Stimulated activated CD4-positive, alpha-beta T cell treated with anti-CD3 and anti-CD28 coated beads, TNF-alpha, amount 100 ng/mL, for 1 hour (primary cell): Measurements from ENCODE around the gene VPS9D1.

Experiments used
- DNase-seq, 3 donors: peaks; one replicate each; pipeline ENCODE4 v3.0.0-alpha.2; 2020; ENCODE audit warnings: low read depth in 3 of 3, low spot score in 1 of 3

Gene VPS9D1

DNA sequence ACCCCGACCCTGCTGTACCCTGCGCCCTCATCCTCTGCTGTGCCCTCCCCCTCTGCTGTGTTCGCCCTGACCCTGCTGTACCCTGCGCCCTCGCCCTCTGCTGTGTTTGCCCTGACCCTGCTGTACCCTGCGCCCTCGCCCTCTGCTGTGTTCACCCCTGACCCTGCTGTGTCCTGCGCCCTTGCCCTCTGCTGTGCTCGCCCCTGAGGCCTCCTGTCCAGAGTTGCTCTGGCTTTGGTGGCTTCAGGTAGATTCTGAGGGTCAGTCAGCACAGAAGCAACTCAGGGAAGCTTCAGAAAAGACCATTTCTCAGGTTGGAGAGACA is 12.2 kb upstream of the VPS9D1 start:
- no peak for DNase-seq

DNA sequence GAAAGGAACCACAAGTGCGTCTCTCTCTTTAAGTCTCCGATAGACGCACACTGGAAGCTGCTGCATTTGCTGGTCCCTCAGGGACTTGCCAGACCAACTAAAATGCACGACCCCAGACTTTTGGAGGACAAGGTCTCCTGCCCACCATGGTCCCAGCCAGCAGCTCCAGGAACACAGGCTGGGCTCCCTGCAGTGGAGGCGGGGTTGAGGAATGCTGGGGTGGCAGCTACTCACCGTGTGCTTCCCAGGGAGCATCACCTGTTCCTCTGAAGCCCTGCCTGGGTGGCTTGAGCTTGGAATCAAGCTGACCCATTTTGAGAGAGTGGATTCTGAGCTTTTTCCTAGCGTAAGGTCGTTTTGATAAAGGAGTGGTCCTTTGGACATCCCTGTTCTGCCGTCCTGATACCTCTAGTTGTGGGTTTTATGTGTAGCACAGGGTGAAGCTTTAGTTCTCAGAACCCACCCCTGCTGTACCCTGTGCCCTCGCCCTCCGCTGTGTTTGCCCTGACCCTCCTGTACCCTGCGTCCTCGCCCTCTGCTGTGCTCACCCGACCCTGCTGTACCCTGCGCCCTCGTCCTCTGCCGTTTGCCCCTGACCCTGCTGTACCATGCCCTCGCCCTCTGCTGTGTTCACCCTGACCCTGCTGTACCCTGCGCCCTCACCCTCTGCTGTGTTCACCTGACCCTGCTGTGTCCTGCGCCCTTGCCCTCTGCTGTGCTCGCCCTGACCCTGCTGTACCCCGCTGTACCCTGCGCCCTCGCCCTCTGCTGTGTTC is 11.6 kb upstream of the VPS9D1 start:
- DNase-seq: no peak

DNA sequence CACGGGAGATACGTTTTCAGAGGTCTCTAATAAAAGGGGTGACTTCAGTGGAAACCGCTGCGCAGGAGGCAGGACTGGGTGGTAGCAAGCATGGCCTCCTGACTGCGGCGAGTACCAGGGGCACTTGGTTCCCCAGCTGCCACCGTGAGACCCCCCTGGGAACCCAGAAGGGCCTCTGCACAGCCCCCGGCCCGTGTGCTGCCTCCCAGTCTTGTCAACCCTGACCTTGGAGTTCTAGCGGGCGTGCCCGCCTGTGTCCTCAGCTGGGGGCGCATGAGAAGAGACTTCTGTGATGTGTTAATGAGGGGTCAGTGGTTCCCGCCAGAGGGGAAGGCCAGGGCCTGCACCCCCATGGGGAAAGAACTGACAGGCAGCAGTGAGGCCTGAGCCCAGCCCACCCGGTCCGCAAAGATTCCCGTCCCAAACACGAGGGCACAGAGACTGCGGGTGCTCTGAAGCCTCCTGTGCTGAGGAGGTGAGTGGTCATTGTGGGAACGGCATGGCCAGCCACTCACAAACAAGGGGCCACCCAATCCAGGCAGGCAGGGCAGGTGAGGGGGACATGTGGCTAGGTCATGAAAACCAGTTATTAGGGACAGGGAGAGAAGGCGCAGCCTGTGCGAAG is 10.0 kb upstream of the VPS9D1 start:
- no peak for DNase-seq

DNA sequence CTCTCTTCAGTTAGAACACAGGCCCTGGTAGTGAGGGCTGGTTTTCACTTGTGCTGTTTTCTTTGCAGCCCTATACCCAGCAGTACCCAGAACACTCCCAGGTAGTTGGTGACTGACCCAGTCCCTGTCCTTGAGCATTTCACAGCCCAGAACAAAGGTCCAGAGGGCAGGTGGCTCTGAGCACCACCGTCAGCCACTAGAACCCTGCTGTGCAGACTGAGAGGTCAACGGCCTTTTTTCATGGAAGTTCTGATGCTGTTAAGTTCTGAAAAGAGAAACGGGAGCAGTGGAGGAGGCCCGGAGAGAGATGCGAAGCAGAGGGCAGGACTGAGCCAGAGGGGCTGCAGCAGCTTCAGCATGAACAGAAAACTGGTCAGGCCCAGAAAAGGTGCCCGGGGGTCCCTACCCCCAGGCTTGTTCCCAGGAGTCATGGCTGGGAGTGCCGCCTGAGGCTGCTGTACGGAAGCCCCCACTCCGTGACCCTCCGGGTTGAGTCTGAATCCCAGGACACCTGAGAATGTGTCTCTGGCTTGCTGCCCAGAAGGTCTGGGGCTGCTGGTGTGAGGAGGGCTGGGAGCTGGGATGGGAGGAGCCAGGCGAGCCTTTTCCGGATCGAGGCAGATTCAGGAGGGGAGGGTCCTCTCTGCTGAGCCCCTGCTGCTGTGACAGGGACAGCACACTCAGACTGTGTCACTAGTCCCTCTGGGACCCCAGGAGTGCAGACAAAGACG is 9.3 kb upstream of the VPS9D1 start:
- no peak for DNase-seq

DNA sequence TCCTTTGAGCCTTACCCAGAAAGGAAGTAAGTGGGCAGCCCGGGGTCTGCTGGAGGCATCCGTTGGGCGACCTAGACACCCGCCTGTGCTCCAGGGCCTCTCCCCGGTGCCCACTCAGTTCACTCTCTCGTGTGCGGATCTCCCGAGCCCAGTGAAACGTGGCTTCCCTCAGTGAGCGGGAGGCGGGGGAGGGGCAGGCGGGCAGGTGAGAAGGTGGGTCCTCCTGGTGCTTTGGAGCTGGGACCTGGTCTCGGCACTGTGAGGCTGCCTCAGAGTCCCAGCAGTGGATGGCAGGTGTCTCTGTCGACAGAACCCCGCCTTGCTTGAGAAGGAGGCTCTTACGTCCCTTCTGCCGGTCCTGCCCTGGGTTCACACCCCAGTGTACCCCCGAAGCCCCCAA is 8.6 kb upstream of the VPS9D1 start:
- no peak for DNase-seq

DNA sequence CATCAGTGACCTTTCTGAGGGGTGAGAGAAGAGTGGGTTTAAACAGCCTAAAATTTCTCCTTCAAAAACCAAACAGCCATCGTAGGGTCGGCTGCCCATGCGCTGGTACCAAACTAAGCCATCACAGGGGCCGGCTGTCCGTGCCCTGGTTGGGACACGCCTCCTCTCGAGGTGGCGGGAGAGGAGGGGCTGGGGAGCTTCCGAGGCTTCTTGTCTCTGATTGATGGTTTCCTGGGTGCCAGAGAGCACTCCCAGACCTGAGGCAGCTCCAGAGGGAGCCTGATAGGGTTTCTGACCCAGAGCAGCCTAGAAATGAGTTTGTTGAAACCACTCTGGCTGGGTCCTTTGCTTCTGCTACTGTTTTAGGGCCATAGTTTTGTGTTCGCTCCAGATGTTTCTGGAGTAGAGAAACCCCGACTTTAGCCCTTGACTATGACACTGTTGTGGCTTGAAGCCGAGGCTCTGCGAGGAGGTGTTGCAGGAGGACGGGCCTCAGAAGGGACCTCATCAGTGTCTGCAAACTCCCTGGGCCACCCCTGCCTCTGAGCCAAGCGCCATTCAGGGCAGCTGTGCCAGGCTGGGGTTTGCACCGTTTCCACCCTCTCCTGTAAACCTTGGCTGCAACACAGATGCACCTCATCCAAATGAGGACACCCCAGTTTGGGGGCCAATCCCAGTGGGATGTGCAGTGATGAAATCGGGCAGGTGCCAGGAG is 6.9 kb upstream of the VPS9D1 start:
- DNase-seq: no peak

DNA sequence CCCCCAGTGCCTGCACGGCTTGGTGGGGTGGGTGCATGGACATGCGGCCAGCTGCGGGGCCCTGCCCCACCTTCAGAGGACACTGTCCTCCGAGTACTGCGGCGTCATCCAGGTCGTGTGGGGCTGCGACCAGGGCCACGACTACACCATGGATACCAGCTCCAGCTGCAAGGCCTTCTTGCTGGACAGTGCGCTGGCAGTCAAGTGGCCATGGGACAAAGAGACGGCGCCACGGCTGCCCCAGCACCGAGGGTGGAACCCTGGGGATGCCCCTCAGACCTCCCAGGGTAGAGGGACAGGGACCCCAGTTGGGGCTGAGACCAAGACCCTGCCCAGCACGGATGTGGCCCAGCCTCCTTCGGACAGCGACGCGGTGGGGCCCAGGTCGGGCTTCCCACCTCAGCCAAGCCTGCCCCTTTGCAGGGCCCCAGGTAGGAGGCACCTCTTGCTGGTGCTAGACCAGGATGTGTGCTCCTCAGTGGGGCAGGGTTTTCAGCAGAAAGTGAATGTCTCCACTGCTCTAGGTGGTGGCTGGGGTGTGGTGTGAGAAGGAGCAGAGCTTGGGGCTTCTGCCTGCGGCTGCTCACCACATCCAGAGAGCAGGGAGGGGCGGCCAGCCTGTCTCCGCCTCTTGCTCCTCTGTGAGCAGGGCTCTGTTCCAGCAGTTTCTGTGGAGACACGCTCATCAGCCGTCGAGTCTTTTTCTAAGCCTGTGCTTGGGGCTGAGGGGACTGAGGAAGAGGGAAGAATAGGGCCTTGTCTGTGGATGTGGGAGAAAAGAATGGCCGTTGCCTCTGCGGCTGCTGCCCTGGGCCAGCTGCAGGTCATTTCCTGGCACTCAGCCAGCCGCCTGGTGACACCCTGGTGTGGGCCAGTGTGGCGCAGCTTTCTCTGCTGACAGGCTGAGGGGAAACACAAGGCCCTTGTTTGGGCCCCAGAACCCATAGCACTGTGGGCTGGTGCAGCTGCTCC is 2.9 kb upstream of the VPS9D1 start:
- DNase-seq: peak in 2 of 3 donors; percentile 40 to 54

DNA sequence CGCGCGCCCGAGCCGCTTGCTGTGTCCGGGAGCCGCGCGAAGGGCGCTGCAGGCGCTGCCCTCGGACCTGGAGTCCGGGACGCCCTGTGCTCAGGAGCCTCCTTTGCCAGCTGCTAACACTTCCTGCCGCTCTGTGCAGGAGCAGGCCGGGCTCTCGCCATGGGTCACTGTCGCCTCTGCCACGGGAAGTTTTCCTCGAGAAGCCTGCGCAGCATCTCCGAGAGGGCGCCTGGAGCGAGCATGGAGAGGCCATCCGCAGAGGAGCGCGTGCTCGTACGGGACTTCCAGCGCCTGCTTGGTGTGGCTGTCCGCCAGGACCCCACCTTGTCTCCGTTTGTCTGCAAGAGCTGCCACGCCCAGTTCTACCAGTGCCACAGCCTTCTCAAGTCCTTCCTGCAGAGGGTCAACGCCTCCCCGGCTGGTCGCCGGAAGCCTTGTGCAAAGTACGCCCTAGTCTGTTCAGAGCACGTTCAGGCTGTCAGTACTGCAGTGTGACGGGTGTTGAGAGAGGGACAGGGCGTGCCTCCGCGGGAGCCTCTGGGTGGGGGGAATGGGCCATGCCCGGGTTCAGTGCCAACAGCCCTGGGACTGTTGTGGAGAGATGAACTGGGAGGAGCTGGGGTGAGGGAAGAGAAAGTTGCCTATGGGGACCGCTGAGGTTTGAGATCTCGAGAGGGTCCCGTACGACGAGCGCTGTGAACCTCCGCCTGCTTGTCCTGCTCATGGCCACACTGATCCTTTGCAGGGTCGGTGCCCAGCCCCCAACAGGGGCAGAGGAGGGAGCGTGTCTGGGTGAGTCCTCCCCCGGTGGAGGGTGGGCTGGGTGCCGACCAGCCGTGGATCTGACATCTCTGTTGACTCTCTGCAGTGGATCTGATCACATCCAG is 1.9 kb upstream of the VPS9D1 start:
- DNase-seq: peak; percentile 42 to 69 (median 44)

DNA sequence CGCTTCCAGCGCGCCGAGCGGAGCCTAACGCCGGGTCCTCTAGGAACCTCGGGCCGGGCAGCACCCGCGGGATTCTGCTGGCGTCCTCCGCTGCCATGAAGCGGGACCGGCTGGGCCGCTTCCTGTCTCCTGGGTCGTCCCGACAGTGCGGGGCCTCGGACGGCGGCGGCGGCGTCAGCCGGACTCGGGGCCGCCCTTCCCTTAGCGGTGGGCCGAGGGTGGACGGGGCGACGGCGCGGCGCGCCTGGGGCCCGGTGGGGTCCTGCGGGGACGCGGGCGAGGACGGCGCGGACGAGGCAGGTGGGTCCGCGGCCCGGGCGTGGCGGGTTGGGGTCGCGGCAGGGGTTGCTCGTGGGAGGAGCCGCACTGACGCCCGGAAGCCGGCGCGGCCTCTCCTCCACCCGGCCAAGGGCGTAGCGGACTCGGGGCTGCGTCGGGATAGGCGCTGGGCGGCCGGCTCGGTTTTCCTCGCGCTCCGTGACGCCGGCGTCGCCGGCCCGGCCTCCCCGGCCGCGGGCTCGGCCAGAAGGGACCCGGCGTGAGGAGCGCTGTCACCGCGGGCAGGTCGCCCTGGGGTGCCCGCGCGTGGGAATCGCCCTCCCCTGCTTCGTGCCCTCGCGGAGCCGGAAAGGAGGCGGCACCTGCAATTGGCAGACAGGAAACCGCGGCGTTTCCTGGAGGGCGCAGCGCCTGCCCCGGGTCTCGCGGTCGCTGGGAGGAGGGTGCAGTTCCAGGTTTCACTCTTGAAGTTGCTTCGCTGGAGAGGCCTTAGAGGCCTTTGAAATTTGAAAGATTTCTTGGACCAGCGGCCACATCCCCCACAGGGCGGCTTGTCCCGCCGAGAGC is 1.1 kb upstream of the VPS9D1 start:
- peak; percentile 64 to 77 (median 77) for DNase-seq

DNA sequence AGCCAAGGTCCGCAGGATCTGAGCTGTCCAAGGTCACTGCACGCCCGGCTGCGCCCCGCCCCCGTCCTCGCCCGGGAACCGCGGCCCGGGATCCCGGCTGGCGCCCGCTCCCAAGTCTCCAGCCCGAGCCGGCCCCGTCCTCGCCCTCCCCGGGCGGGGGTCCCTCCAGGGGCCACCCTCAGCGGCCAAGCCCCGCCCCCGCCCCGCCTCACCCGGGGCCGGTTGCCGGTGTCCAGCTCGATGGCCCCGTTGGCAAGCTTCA is 216 bp downstream of the VPS9D1 start:
- DNase-seq: no peak

DNA sequence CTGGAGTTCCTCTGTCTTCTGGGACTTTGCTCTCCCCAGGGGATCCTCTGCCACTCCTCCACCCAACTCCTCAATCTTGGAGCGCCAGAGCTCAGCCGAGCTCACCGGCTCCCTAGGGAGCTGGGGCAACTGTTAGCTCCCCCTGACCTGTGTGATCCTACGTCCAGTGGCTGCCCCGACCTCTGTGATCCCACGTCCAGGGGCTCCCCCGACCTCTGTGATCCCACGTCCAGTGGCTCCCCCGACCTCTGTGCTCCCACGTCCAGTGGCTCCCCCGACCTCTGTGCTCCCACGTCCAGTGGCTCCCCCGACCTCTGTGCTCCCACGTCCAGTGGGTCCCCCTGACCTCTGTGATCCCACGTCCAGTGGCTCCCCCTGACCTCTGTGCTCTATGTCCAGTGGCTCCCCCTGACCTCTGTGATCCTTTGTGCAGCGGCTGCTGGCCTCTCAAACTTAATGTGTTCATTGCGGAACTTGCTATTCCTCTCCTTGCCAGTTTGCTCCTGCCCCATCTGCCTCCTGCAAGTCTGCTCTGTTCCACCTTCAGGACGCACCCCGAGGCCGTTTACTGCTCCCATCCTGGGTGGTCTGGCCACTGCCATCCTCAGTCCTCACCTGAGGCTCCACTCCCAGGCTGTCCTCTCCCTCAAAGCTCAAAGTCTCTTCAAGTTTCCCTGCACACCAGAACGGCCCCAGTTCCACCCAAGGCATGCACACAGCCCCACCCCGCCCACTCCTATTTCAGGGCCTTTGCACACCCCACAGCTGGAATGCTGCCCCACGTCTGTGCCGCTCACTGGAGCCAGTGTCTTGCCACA is 2.8 kb downstream of the VPS9D1 start:
- DNase-seq: no peak

DNA sequence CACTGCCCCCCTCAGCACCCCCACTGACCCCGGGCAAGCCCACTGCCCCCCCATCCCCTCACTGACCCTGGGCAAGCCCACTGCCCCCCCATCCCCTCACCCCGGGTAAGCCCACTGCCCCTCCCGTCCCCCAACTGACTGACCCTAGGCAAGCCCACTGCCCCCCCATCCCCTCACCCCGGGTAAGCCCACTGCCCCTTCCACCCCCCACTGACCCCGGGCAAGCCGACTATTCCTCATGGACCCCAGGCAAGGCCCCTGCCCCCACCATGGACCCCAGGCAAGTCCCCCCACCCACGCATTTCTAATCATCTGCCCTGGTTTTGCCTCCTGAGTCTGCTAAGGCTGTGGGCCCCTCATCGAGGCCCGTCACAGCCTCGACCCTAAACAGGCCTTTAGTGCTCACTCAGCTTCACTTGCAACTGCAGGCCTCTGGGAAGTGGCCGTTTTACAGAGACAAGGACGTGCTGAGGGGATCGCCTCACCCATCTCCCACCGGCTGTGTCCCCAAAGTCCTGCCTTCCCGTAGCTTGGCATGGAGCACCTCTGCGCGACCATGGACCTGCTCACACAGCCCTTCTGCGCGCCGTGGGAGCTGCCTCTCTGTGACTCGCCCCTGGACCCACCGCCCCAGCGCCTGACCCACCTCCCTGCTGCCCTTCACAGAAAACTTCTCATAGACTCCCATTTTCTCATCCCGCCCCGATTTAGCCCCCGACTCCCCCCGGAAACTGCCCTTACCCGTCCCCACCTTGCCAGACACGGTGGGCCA is 3.6 kb downstream of the VPS9D1 start:
- DNase-seq: no peak

DNA sequence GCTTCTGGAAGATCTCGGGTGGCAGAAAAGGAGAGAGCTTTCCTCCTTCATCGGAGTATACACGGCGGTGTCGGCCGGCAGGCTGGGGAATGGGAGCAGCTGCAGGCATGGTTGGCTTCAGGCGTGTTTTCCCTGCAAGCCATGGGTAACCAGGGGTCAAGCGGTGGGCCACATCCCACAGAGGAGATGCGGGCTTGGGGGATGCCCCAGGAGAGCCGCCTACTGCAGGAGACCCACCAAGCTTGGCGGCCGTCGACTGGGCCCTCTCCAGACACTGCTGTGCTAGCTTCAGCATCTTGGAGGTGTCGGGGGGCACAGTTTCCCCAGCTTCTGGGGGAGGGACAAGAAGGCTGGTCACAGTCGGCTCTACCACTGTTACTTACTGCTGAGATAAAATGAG is 4.2 kb downstream of the VPS9D1 start:
- no peak for DNase-seq

DNA sequence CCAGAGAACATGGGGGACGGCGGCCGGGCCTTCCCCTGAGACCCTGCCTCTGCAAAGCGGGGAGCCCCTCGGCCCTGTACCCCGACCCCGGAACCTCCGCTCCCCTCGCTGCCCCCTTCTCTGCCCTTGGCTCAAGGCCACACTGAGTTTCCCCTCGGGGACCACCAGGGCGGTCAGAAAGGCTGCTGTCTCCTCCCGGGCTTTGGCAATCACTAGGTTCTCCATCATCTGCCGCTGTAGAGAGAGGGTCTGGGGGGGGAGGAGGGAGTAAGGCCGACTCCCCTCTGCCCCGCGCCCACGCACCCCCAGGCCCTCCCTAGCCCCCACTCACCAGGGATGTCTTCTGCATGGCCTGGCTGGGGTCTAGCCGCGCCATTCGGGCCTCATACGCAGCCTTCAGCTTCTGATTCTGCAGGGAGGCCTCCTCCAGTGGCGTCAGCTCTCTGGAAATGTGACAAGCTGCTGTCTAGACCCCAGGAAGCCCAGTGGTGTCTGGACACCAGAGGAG is 8.4 kb downstream of the VPS9D1 start:
- no peak for DNase-seq

DNA sequence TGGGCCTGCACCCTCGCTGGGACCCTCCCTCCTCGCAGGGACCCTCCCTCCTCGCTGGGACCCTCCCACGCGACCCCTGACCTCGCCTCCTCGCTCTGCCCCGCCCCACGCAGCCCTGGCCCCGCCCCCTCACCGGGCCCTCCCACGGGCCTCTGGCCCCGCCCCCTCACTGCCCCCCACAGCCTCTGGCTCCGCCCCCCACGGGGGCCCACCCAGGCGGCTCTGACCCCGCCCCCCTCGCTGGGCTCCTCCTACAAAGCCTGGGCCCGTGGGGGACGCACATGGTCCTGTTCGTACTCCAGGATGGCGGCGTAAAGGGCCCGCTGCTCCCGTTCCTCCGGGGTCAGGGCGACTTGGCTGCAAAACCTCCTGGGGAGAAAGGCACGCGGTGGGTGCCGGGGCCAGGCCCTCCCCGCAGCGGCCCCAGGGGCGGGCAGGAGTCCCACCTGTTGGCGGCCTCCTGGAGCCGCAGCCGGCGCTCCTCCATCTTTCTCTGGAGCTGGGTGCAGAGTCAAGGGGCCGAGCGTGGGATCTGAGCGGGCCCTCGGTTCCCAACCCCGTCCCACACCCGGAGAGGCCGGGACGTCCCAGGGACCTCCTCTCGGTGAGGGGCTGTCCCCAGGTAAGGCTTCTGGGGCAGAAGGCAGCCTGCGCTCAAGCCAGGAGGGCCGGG is 9.0 kb downstream of the VPS9D1 start:
- DNase-seq: peak in 2 of 3 donors; percentile 57 to 69

DNA sequence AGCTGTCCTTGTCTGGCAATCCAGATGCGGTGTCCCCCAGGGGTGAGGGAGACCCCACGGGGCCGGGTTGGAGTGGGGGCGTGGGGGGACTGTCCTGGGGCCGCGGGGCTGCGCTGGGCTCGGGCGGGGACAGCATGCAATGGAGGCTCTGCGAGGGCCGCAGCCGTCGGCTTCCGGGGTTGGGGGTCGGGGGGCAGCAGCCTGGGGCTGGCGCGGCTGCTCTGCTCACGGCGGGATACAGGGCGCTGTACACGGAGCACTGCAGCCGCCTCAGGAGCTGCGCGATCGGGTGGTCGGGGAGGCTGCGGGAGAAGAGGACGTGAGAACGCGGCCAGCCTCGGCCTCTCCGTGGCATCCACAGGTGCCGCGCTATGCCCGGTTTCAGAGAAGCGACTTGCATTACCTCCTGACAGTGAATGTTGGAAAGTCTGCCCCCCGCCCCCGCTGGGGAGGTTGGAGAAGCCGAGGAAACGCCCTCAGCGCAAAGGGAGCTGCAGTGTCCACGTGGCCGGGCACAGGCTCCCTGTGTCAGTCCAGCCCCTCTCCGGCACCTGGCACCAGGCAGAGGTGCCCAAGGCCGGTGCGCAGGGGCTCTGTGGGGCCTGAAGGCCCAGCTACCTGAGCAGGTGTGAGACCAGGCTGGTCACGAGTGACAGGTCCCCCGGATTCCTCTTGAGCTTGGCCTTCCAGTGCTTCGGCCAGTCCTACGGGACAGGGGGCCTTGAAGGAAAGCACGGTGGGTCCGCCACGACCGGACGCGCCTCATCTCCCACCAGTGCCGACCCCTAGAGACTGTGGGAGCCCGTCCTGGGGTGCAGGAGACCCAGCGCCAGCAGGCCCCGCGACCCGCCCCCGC is 9.8 kb downstream of the VPS9D1 start:
- DNase-seq: no peak
